Activated T-helper 1 cell treated with anti-CD3 and anti-CD28 coated beads, Interleukin-2, amount 50 U/mL, for 16 hours (primary cell): ENCODE measurements around the gene SYT17.

Source experiments
- DNase-seq, 2 donors: peaks; one replicate each; pipeline ENCODE4 v3.0.0-alpha.2; 2020; ENCODE audit warnings: low read depth in 1 of 2, low spot score in 1 of 2

SYT17 gene

GRCh38 chr16:19167710-19168370 is at the start of gene SYT17:
Gene SYT17, plus strand, starts transcription at chr16:19168240. Its CDS starts 407 bp downstream, at chr16:19168647.
- no peak for DNase-seq

- no peak for DNase-seq
Observed at GRCh38 chr16:19118938-19119431, 49.1 kb upstream of the SYT17 start.

GRCh38 chr16:19119564-19119963 is 48.5 kb upstream of the SYT17 start:
- DNase-seq: no peak

- no peak for DNase-seq
Observed at GRCh38 chr16:19123535-19124178, 44.4 kb upstream of the SYT17 start.

GRCh38 chr16:19126300-19126699 is 41.7 kb upstream of the SYT17 start:
- no peak for DNase-seq

GRCh38 chr16:19127205-19127604 is 40.8 kb upstream of the SYT17 start:
- DNase-seq: no peak

GRCh38 chr16:19127674-19128131 is 40.3 kb upstream of the SYT17 start:
- no peak for DNase-seq

- DNase-seq: no peak
Observed at GRCh38 chr16:19128454-19129200, 39.4 kb upstream of the SYT17 start.

GRCh38 chr16:19130385-19130784 is 37.7 kb upstream of the SYT17 start:
- DNase-seq: no peak

- DNase-seq: no peak
Observed at GRCh38 chr16:19130852-19131824, 36.9 kb upstream of the SYT17 start.

- no peak for DNase-seq
Observed at GRCh38 chr16:19131825-19132218, 36.2 kb upstream of the SYT17 start.

- DNase-seq: no peak
Observed at GRCh38 chr16:19132255-19132654, 35.8 kb upstream of the SYT17 start.

GRCh38 chr16:19132898-19133297 is 35.1 kb upstream of the SYT17 start:
- no peak for DNase-seq

GRCh38 chr16:19133600-19133999 is 34.4 kb upstream of the SYT17 start:
- DNase-seq: no peak

GRCh38 chr16:19135201-19135842 is 32.7 kb upstream of the SYT17 start:
- no peak for DNase-seq

- no peak for DNase-seq
Observed at GRCh38 chr16:19135896-19136438, 32.1 kb upstream of the SYT17 start.

- DNase-seq: no peak
Observed at GRCh38 chr16:19136549-19137196, 31.4 kb upstream of the SYT17 start.

GRCh38 chr16:19137201-19138128 is 30.6 kb upstream of the SYT17 start:
- no peak for DNase-seq
